PC-9 (cell line): ENCODE data around the gene YY2.

Source experiments
- CTCF ChIP-seq: fragments of 200-600 bp; sonication (generic); conservative IDR thresholded peaks from 2 replicates; pipeline ENCODE4 v1.6.1; 2017; ENCODE audit warnings: mixed run types, antibody characterized with exemption, mild to moderate bottlenecking, moderate library complexity
- EZH2 ChIP-seq: fragments of 200-600 bp; sonication (generic); IDR thresholded peaks from 2 replicates; pipeline ENCODE4 v1.8.0; 2017; ENCODE audit warnings: antibody characterized with exemption, low read depth

- TF ChIP-seq CTCF (no peak), EZH2 (no peak)
Observed at GRCh38 chrX:21806691-21807090, 49.1 kb upstream of the YY2 start.
